Progenitor cell of endocrine pancreas (in vitro differentiated cells): ENCODE results near the gene LSAMP. TPM values are rescaled to one million over a fixed set of nuclear protein-coding genes. Genes with fewer than 3 reads are reported as not detected.
"Not testable (repeated sequence)": the region's sequence is repeated elsewhere in the genome, so short reads cannot be mapped to it uniquely, and the experiment has no call there.

Source experiments
- DNase-seq: peaks from one replicate; pipeline ENCODE4 v3.0.0; 2021; ENCODE audit warnings: low spot score; ENCODE audit not compliant: unreplicated experiment
- H3K27ac Mint-ChIP-seq: 2 replicates; pipeline ENCODE4 v1.8.0; 2021; ENCODE audit warnings: mild to moderate bottlenecking, moderate library complexity, mixed read lengths
- H3K27me3 Mint-ChIP-seq: 2 replicates; pipeline ENCODE4 v1.8.0; 2021; ENCODE audit warnings: mixed read lengths
- H3K36me3 Mint-ChIP-seq: 2 replicates; pipeline ENCODE4 v1.8.0; 2022; ENCODE audit warnings: mixed read lengths; ENCODE audit not compliant: insufficient read depth
- H3K4me1 Mint-ChIP-seq: 2 replicates; pipeline ENCODE4 v1.8.0; 2021; ENCODE audit warnings: low read depth, mixed read lengths
- H3K4me3 Mint-ChIP-seq: 2 replicates; pipeline ENCODE4 v1.8.0; 2021; ENCODE audit warnings: low read depth, mild to moderate bottlenecking, moderate library complexity, mixed read lengths
- H3K9me3 Mint-ChIP-seq: 2 replicates; pipeline ENCODE4 v1.8.0; 2021; ENCODE audit warnings: low read depth, mixed read lengths
- CTCF ChIP-seq: fragments of 200-600 bp; sonication (generic); IDR thresholded peaks from one replicate; pipeline ENCODE4 v1.5.0; 2021; ENCODE audit warnings: antibody characterized with exemption, mild to moderate bottlenecking; ENCODE audit not compliant: unreplicated experiment
- total RNA-seq: library from RNA; stranded (reverse); gene quantifications from 2 replicates; pipeline ENCODE4 v1.2.1, GENCODE V29; 2021

LSAMP gene
- total RNA-seq, 1 donor from 2014 or later: 20.7 TPM

- TF ChIP-seq CTCF: no peak
- peaks cover 3% of the 10 kb centered on the region for H3K9me3 Mint-ChIP-seq
- no peaks in the 10 kb centered on the region for H3K27me3 Mint-ChIP-seq
- DNase-seq: no peak
- H3K4me3 Mint-ChIP-seq: no peak overlapping the region
- H3K36me3 Mint-ChIP-seq: peaks cover 1% of the 10 kb centered on the region
- H3K27ac Mint-ChIP-seq: no peak overlapping the region
- peaks cover 6% of the 10 kb centered on the region for H3K4me1 Mint-ChIP-seq
Measured at GRCh38 chr3:116230431-116231020, 214.8 kb downstream of the LSAMP start.

GRCh38 chr3:116226266-116226665 is 219.0 kb downstream of the LSAMP start:
- Mint-ChIP-seq H3K27me3 (no peaks in the 10 kb centered on the region), H3K4me3 (no peak overlapping the region), H3K9me3 (peaks cover 4% of the 10 kb centered on the region), H3K27ac (no peak overlapping the region), H3K4me1 (peaks cover 3% of the 10 kb centered on the region), H3K36me3 (peaks cover 1% of the 10 kb centered on the region)
- DNase-seq: no peak
- TF ChIP-seq CTCF: no peak

- peaks cover 4% of the 10 kb centered on the region for H3K9me3 Mint-ChIP-seq
- H3K27me3 Mint-ChIP-seq: no peaks in the 10 kb centered on the region
- H3K4me1 Mint-ChIP-seq: no peaks in the 10 kb centered on the region
- no peak overlapping the region for H3K4me3 Mint-ChIP-seq
- H3K36me3 Mint-ChIP-seq: no peaks in the 10 kb centered on the region
- no peak for TF ChIP-seq CTCF
- no peak overlapping the region for H3K27ac Mint-ChIP-seq
- DNase-seq: no peak
Measured at GRCh38 chr3:116216761-116217160, 228.5 kb downstream of the LSAMP start.

- Mint-ChIP-seq H3K27ac (no peak overlapping the region), H3K4me1 (no peaks in the 10 kb centered on the region), H3K9me3 (peaks cover 12% of the 10 kb centered on the region), H3K36me3 (peaks cover 3% of the 10 kb centered on the region), H3K27me3 (no peaks in the 10 kb centered on the region), H3K4me3 (no peak overlapping the region)
- no peak for TF ChIP-seq CTCF
- DNase-seq: no peak
Measured at GRCh38 chr3:116211901-116212300, 233.4 kb downstream of the LSAMP start.

- H3K27ac Mint-ChIP-seq, H3K27me3 Mint-ChIP-seq: not testable (repeated sequence)
- H3K9me3 Mint-ChIP-seq: peaks cover 12% of the 10 kb centered on the region
Measured at GRCh38 chr3:116208830-116209229, 236.5 kb downstream of the LSAMP start.

GRCh38 chr3:116200956-116201690 is 244.2 kb downstream of the LSAMP start:
- no peaks in the 10 kb centered on the region for H3K27me3 Mint-ChIP-seq
- peak overlapping the region; percentile 17 for H3K27ac Mint-ChIP-seq
- DNase-seq: no peak
- H3K4me1 Mint-ChIP-seq: peaks cover 5% of the 10 kb centered on the region
- H3K4me3 Mint-ChIP-seq: no peak overlapping the region
- no peaks in the 10 kb centered on the region for H3K9me3 Mint-ChIP-seq
- TF ChIP-seq CTCF: no peak
- H3K36me3 Mint-ChIP-seq: no peaks in the 10 kb centered on the region

More at GRCh38 chr3:116208830-116209229, 236.5 kb downstream of the LSAMP start:
- DNase-seq, H3K4me1 Mint-ChIP-seq, H3K36me3 Mint-ChIP-seq, H3K4me3 Mint-ChIP-seq: not testable (repeated sequence)
